Fibroblast of mammary gland (primary cell): ENCODE measurements around the gene EN2.

Experiments used
- DNase-seq: peaks from one replicate; pipeline ENCODE4 v3.0.0-alpha.2; 2010; ENCODE audit warnings: low read depth
- H3K4me3 ChIP-seq: 2 replicates; pipeline ENCODE4 v1.5.1; 2011; ENCODE audit warnings: low read depth, mild to moderate bottlenecking, low read length, moderate library complexity; ENCODE audit not compliant: control insufficient read depth
- CTCF ChIP-seq: conservative IDR thresholded peaks from 2 replicates; pipeline ENCODE4 v1.5.1; 2011; ENCODE audit warnings: low read depth, low read length, inconsistent platforms; ENCODE audit not compliant: control insufficient read depth, insufficient read depth

EN2 gene

DNA sequence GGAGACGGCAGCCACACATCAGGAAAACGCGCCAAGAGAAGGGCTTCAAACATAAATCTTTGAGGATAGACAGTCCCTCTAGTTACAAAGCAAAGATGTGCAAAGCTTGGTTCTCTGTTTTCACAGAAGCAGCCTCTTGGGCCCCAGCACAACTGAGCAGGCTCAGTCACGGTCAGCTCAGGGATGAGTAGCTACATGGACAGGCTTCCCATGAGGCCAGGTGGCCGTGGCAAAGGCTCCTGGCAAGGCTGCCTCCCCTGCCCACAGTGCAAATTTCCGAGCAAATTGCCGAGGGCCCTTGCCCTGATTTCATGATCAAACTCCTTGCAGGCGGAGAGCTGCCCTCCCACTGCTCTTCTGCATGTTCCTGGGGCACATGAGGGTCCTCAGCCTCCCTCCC lies 37.8 kb upstream of the EN2 start:
- no peak for TF ChIP-seq CTCF
- DNase-seq: no peak
- H3K4me3 ChIP-seq: no peak overlapping the region

DNA sequence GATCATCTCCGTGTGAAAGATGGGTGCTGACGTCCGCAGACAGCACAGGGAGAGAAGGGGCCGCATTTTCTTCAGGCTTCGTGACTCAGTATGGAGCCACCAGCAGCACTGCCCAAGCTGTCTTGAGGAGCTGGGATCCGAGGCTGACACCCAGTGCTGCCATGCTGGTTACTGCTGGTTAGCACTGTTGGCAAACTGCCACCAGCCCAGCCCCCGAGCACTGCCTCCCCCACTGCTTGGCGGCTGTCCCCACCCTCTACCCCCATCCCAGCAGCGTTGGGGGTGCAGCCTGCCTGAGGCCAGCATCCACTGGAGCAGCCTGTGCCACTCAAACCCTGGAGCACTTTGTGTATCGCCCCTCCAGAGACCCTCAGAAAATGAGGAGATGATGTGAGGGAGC lies 35.8 kb upstream of the EN2 start:
- H3K4me3 ChIP-seq: no peak overlapping the region
- no peak for DNase-seq
- TF ChIP-seq CTCF: no peak

DNA sequence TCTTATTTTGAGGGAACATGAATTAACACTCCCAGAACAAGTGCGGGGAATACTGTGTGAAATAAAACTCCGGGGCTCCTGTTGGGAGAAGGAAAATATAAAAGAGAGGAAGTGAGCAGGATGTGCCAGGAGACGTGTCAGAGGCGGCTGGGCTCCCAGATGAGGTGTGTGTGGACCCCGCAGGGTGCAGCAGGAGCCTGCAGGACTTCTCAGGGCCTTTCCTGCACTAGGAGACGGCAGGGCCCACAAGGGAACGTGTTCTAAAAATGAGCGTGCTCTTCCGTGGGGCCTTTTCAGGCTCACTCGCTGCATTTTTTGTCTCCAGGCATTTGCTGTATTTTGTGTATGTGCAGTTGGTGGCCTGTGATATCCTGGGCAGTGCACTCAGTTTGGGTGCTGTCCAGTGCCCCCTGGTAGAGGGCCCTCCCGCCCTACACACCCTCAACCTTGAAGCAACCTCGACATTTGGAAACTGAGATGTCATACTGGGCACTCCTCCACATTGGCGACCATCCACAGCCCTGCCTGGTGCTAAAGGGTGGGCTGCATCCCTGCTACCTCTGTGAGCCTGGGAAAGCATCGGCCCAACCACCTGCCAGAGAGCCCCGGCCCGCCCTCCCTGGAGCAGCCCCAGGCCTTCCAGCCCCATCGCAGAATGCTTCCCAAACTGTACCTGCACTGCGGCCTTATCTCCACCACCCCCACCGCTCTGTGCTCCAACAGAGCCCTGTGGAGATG lies 35.2 kb upstream of the EN2 start:
- no peak overlapping the region for H3K4me3 ChIP-seq
- no peak for DNase-seq
- no peak for TF ChIP-seq CTCF

DNA sequence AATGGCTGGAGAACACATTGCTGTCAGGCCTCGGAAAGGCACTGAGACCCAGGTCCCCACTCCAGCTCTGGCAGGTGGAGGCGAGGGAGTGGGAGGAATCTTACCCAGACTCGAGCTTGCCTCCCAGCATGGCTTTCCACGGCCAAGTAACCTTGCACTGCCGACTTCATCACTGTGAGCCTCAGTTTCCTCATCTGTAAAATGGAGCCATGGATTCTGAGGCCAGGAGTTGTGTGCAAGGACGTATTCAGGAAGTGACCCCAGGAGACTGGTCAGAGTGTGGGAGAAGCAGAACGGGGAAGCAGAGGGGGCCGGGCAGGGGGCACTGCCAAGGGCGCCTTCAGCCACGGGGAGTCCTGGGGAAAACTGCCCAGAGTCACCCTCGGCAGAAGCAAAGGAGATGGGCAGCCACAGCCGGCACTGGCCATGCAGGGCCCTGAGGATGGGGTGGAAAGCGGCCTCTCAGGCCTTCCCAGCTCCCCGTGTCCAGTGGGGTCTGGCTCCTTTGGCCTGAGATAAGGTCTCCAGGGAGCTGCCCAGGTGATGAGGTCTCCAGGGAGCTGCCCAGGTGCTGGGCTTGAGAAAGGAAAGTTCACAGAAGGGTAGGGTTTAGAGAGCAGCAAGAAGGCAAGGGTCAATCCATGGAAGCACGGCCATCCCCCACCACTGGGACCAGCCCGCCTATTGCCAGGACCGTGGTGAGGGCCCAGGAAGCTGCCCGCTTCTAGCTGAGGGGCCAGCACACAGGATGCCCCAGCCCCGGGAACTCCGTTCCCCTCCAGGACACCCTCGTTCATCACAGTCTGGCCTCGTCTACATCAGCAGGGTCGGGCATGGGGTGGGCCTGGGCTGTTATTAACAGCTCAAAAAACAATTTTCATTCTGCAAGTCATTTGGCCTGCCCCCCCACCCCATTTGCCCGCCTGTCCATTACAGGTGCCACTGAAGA lies 34.3 kb upstream of the EN2 start:
- DNase-seq: no peak
- no peak overlapping the region for H3K4me3 ChIP-seq
- TF ChIP-seq CTCF: no peak

- TF ChIP-seq CTCF: no peak
- DNase-seq: no peak
- H3K4me3 ChIP-seq: no peak overlapping the region
Observed at GRCh38 chr7:155424301-155425010, 33.5 kb upstream of the EN2 start.

GRCh38 chr7:155425011-155425340 lies 33.0 kb upstream of the EN2 start:
- no peak overlapping the region for H3K4me3 ChIP-seq
- no peak for TF ChIP-seq CTCF
- no peak for DNase-seq
